Dendritic cell treated with granulocyte-macrophage colony-stimulating factor and Interleukin-4, amounts not matched to agents 40 ng/mL and 50 ng/mL, for 4 days (primary cell): ENCODE measurements around the gene GCN1.

Source experiments
- H3K27ac Mint-ChIP-seq: one replicate; pipeline ENCODE4 v1.8.0; 2022; ENCODE audit warnings: mild to moderate bottlenecking, mixed read lengths
- H3K27me3 Mint-ChIP-seq: one replicate; pipeline ENCODE4 v1.8.0; 2022; ENCODE audit warnings: mild to moderate bottlenecking, mixed read lengths
- H3K36me3 Mint-ChIP-seq: one replicate; pipeline ENCODE4 v1.8.0; 2022; ENCODE audit warnings: low read depth, mixed read lengths
- H3K4me1 Mint-ChIP-seq: one replicate; pipeline ENCODE4 v1.8.0; 2022; ENCODE audit warnings: low read depth, mixed read lengths
- H3K4me3 Mint-ChIP-seq: one replicate; pipeline ENCODE4 v1.8.0; 2022; ENCODE audit warnings: mild to moderate bottlenecking, moderate library complexity, mixed read lengths
- H3K9me3 Mint-ChIP-seq: one replicate; pipeline ENCODE4 v1.8.0; 2022; ENCODE audit warnings: mixed read lengths
- intact Hi-C: fragments of 100-400 bp; cut with micrococcal nuclease; formaldehyde crosslinking; loops from one replicate; pipeline ENCODE4 v1.15.0; 2022

GCN1 gene

DNA sequence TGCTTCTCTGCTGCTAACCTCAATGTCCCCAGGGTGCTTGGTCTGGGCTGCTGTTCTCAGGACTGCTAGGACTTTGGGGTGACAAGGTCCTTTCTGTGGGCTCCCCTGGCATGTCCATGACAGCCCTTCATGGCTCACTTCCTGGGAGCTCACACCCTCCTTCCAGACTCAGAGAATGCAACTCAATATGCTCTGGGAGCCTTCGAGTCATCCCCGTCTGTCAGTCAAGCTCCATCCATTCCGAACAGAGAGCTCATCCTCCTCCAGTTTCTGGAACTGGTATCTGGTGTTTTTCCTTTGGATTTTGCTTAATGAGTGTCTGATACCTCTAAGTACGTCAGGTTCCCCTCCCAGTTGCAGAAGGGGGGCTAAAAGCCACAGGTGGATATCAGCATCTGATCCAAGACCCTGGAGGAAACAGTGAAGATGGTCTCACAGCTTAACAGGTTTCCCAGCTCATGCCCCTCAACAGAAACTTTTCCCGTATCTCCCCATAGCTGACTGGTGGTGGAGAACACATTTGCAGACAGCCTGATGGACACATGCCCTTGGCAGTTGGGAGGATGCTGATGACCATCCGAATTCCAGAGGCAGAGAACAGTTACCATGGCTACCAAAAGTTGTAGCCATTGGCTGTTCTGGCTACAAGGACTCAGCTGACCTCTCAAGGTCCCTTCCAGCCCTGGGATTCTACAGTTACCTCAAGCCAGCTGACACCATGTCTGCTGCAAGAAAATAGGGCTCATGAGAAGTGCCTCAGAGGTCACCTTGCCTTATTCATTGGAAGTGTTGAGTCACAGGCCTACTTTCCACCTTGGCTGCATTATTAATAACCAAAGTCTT lies 68.5 kb downstream of the GCN1 start:
- intact Hi-C loops, result loop anchor here (2.0 to 5.0 kb wide), 2 partner anchors 15 to 39 kb away; no protein-coding TSS in a partner anchor
- peaks cover 55% of the 10 kb centered on the region for H3K4me1 Mint-ChIP-seq
- peak overlapping the region; percentile 89 for H3K27ac Mint-ChIP-seq
- peaks cover 42% of the 10 kb centered on the region for H3K36me3 Mint-ChIP-seq
- no peaks in the 10 kb centered on the region for H3K27me3 Mint-ChIP-seq
- H3K9me3 Mint-ChIP-seq, result no peaks in the 10 kb centered on the region
- H3K4me3 Mint-ChIP-seq, result no peak overlapping the region

DNA sequence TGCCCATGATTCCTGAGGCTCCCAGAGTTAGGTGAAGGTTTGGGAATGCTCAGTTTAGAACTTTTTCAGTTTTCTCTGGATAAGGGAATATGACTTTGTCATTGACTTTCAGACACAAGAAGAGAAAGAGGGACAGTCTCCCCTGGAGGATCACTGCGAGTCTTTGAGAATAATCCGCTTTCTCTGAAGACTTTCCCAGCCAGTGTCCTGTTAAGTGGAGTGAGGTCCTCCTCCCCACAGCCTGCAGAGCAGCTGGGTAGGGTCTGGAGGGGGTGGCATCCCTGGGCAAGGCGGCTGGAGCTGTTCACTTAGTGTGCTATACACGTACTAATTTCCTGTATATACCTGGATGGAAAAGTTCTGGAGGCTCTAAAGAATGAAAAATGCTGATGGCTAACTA lies 69.5 kb downstream of the GCN1 start:
- Mint-ChIP-seq H3K4me1 (peaks cover 61% of the 10 kb centered on the region), H3K9me3 (no peaks in the 10 kb centered on the region), H3K27ac (peak overlapping the region; percentile 89), H3K36me3 (peaks cover 32% of the 10 kb centered on the region), H3K4me3 (no peak overlapping the region), H3K27me3 (no peaks in the 10 kb centered on the region)
- intact Hi-C loops, result loop anchor here (5.0 kb wide), 1 partner anchor 38 kb away; no protein-coding TSS in a partner anchor

DNA sequence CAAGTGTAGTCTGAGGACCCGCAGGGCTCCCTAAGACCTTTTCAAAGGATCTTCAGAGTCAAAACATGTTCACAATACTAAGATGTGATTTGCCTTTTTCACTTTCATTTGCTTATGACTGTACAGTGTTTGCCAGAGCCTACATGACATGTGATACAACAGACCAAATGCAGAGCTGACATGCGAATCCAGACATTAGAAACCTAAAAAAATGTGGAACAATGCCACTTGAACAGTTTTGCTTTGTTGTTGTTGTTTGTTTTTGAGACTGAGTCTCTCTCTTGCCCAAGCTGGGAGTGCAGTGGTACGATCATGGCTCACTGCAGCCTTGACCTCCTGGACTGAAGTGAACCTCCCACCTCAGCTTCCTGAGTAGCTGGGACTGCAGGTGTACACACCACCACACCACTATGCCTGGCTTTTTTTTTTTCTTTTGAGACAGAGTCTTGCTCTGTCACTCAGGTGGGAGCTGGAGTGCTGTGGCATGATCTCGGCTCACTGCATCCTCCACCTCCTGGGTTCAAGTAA lies 72.7 kb downstream of the GCN1 start:
- Mint-ChIP-seq H3K4me3 (no peak overlapping the region), H3K27ac (no peak overlapping the region), H3K4me1 (peaks cover 77% of the 10 kb centered on the region), H3K9me3 (no peaks in the 10 kb centered on the region), H3K27me3 (no peaks in the 10 kb centered on the region), H3K36me3 (peaks cover 16% of the 10 kb centered on the region)
- intact Hi-C loops, result no loop called here

DNA sequence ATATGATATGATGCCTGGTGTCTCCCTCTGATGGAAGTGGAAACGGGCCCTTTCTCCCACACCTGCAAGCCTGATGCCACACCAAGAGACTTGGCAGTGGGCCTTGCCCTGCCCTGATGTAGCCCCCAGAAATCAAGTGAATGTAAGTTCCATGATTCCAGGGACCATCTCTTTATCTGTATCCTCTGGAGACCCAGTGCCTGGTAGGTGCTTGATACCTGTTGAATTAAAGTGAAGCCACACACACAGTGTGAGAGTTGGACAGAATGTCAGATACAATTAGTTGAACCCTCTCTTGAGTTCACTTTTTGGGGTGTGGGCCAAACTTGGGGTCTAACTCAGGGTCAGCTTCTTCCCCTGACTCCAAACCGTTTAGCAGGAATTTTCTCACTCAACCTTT lies 73.2 kb downstream of the GCN1 start:
- H3K4me3 Mint-ChIP-seq, result no peak overlapping the region
- peaks cover 72% of the 10 kb centered on the region for H3K4me1 Mint-ChIP-seq

DNA sequence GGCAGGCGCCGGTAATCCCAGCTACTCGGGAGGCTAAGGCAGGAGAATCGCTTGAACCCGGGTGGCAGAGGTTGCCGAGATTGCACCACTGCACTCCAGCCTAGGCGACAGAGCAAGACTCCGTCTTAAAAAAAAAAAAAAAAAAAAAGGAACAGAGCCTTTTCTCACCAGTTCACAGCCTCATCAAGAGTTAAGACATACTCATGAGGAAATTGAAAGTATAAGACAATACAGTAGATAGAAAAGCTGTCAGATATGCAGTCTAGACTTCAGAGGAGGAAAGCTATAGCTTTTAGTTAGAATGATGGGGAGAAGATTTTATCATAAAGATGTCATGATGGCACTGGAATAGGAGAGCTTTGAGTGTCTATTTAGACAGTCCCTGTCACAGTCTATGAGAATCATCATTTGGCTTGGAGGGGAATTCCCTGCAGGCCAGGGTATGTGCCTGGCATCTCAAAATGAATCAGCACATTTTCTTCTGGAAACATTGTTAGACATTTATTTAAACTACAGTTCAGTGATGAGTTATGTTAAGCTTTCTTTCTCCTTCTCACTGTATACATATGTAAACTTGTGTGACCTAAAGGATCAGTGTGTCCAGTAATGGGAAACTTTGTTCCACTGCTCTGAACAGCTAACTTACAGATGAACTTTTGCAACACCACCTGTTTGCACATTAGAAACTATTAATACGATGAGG lies 75.1 kb downstream of the GCN1 start:
- H3K36me3 Mint-ChIP-seq, result peaks cover 38% of the 10 kb centered on the region
- no peaks in the 10 kb centered on the region for H3K27me3 Mint-ChIP-seq
- H3K4me1 Mint-ChIP-seq, result peaks cover 71% of the 10 kb centered on the region
- H3K4me3 Mint-ChIP-seq, result peak overlapping the region; percentile 26
- H3K27ac Mint-ChIP-seq, result peak overlapping the region; percentile 83
- intact Hi-C loops, result no loop called here
- H3K9me3 Mint-ChIP-seq, result no peaks in the 10 kb centered on the region

More for the DNA sequence above, 73.2 kb downstream of the GCN1 start:
- no peaks in the 10 kb centered on the region for H3K9me3 Mint-ChIP-seq
- peak overlapping the region; percentile 74 for H3K27ac Mint-ChIP-seq
- H3K27me3 Mint-ChIP-seq, result no peaks in the 10 kb centered on the region
- peaks cover 19% of the 10 kb centered on the region for H3K36me3 Mint-ChIP-seq
- intact Hi-C loops, result no loop called here

DNA sequence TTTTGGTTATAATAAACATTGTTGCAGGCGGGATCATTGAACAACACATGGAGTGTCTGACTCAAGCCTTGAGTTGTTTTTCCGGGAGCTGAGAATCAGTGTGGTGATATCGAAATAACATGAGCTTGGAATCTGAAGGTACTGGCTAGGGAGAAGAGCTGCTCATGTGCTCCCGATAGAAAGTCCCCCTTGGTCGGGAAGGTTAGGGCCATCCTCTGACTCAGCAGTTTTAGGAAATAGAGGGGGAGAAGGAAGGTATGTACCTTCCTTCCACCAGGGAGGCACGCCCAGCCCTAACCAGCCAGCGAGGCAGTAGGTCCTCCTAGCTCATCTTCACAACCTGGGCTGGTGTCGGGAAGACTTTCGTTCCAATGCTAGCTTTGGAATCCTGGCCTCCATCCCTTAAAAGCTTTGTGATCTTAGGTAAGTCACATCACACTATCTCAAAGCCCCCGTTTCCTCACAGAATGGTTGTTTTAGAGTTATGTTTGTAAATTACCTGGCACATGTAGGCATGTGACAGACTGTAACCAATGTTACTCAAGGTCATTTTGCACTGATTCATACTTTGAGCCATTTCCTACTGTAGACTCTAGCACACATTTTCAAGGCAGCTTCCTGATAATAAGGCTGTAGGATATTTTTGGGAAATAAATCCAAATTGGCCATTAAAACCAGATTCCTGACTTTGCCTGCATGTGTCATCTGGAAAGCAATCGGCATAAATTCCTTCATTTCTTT lies 76.0 kb downstream of the GCN1 start:
- Mint-ChIP-seq H3K4me1 (peaks cover 68% of the 10 kb centered on the region), H3K36me3 (peaks cover 47% of the 10 kb centered on the region), H3K4me3 (peak overlapping the region; percentile 84), H3K27me3 (no peaks in the 10 kb centered on the region), H3K27ac (peak overlapping the region; percentile 83), H3K9me3 (no peaks in the 10 kb centered on the region)
- intact Hi-C loops, result no loop called here

DNA sequence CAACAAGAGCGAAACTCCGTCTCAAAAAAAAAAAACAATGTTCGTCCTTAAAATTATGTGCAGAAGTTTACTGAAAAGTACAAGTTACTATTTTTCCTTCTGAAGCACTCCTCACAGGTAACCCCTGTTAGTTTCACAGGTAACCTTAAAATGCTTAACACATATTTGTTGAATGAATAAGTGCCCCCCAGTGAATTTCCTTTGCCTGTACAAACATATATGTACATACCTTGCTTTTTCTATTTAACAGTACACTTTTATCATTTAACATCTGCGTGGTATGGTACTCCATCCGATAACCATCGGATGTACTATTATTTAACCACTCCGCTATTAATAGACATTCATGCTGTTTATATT lies 76.6 kb downstream of the GCN1 start:
- Mint-ChIP-seq H3K4me1 (peaks cover 72% of the 10 kb centered on the region), H3K9me3 (no peaks in the 10 kb centered on the region), H3K36me3 (peaks cover 53% of the 10 kb centered on the region), H3K27me3 (no peaks in the 10 kb centered on the region), H3K27ac (peak overlapping the region; percentile 83), H3K4me3 (peak overlapping the region; percentile 84)
- intact Hi-C loops, result no loop called here

DNA sequence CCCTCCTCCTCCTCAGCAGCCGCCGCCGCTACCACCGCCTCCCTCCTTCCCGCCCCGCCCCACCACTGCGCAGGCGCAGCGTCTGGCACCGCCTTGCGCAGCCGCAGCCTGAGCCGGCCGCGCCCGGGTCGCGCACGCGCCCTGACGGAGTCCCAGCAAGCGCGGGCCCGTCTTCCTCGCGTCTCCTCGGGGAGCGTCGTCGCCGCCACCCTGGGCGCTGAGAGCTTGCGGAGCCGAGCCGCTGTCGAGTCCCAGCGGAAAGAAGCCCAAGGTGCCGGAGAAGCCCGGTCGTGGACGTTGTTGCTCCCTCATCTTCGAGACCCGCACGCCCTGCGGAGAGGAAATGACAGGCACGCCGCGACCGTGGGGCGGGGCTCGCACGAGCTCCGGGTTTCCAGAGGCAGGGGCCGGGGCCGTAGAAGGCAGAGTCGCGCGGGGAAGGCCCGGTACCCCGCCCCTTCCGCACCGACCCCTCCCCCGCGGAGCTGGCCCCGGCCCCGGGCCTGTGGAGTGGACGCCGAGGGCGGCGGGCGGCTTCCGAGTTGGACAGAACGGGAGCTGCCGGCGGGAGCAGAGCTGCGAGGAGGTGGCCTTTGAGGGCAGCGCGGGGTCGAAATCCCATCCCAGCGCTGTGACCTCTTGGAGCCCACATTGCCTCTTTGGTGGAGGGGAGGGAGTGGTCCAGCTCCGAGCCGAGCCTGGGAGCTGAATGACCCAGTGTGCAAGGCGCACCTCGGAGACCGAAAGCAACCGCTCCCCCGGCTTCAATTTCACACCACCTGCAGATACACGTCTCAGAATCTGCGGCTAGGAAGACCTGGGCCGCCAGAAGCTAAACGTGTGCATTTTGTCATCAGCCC lies 77.5 kb downstream of the GCN1 start:
- H3K36me3 Mint-ChIP-seq, result peaks cover 62% of the 10 kb centered on the region
- peaks cover 81% of the 10 kb centered on the region for H3K4me1 Mint-ChIP-seq
- H3K4me3 Mint-ChIP-seq, result peak overlapping the region; percentile 84
- H3K27me3 Mint-ChIP-seq, result no peaks in the 10 kb centered on the region
- intact Hi-C loops, result no loop called here
- H3K27ac Mint-ChIP-seq, result peak overlapping the region; percentile 83
- H3K9me3 Mint-ChIP-seq, result no peaks in the 10 kb centered on the region

DNA sequence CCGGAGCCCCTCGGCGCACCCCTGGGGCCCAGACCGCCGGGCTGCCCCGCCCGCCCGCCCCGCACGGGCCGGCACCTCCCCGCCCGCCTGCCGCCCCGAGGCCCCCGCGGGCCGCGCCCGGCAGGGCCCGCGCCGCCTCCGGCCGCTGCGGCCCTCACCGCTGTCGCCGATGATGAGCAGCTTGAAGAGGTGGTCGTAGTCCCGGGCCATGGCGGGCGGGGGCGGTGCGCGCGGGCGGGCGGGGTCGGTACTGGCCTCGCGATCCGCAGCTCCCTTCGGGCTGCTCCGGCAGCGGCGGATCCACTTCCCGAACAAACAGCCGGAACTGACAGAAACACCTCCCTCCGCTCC lies 78.1 kb downstream of the GCN1 start, which contains the start of gene RAB35:
Gene RAB35 (minus strand): TSS at position 313 of the 351 bp plus-strand sequence. CDS start 103 bp downstream, at position 210.
- intact Hi-C loops, result no loop called here
- peak within 1 kb of the TSS; percentile 99 for H3K4me3 Mint-ChIP-seq
- H3K27ac Mint-ChIP-seq, result peak within 1 kb of the TSS; percentile 83
- peaks cover 82% of the 10 kb centered on the region for H3K4me1 Mint-ChIP-seq
- H3K9me3 Mint-ChIP-seq, result no peaks in the 10 kb centered on the region
- no peaks in the 10 kb centered on the region for H3K27me3 Mint-ChIP-seq
- peaks cover 68% of the 10 kb centered on the region for H3K36me3 Mint-ChIP-seq

DNA sequence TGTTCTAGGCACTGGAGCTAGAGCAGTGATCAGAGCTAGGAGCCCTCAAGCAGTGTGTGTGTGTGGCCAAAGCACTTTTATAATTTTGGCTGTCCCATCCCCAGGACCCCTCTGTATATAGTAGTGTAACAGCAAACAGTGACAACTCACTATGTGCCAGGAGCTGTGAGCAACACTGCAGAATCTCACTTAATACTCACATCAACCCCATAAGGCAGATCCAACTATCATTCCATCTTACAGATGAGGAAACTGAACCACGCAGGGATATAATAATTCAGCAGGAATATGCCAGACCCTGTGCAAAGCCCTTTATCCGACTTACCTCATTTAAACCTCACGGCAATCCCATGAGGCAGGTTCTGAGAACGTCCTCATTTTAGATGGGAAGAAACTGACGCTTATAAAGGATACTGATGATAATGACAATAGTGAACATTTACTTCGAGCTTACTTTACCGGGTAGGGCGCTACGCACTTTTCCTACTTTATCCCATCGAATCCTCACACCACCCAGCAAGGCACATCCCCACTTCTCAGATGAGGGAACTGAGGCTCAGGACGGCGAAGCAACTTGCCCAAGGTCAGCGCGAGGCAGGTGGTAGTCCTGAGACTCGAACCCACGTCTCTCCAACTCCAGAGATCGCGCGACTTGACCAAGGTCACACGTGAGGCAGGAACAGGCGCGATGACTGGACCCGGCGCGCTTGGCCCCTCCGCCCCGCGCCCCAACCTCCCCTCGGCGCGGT lies 78.6 kb downstream of the GCN1 start:
- H3K36me3 Mint-ChIP-seq, result peaks cover 69% of the 10 kb centered on the region
- H3K27ac Mint-ChIP-seq, result peak overlapping the region; percentile 83
- peaks cover 82% of the 10 kb centered on the region for H3K4me1 Mint-ChIP-seq
- H3K27me3 Mint-ChIP-seq, result no peaks in the 10 kb centered on the region
- H3K9me3 Mint-ChIP-seq, result no peaks in the 10 kb centered on the region
- intact Hi-C loops, result no loop called here
- H3K4me3 Mint-ChIP-seq, result peak overlapping the region; percentile 99

DNA sequence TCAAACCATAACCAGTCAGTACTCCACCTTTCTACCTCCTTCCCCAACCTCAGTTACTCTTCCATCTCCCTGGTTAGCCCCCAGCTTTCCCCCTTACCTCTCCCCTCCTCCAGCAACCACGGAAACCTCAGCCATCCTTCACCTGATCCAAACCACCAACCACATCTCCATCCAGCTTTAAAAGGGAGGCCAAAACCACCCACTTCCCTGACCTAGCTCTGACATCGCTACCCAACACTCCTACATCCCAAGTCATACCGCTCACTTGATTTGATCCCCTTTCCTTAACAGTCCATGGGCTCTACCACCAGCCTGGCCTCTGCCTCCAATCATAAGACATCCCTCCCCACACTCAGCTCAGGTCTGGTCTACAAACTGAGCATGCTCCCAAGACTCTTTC lies 79.4 kb downstream of the GCN1 start:
- peak overlapping the region; percentile 99 for H3K4me3 Mint-ChIP-seq
- H3K27ac Mint-ChIP-seq, result peak overlapping the region; percentile 83
- intact Hi-C loops, result no loop called here
- H3K27me3 Mint-ChIP-seq, result no peaks in the 10 kb centered on the region
- no peaks in the 10 kb centered on the region for H3K9me3 Mint-ChIP-seq
- H3K4me1 Mint-ChIP-seq, result peaks cover 85% of the 10 kb centered on the region
- H3K36me3 Mint-ChIP-seq, result peaks cover 69% of the 10 kb centered on the region
